Suprapubic skin (tissue), 4 donors: ENCODE data around the gene DHX16.

Experiments used
- EP300 ChIP-seq: sonication (generic); formaldehyde crosslinking; IDR thresholded peaks from one replicate; pipeline ENCODE4 v1.6.1; 2017; ENCODE audit warnings: antibody characterized with exemption
- POLR2A ChIP-seq, 2 donors: fragments of 450-650 bp; IDR thresholded peaks; one replicate each; pipeline ENCODE4 v1.6.1; 2017; ENCODE audit warnings: antibody characterized with exemption in 2 of 2, mild to moderate bottlenecking in 2 of 2, moderate library complexity in 2 of 2
- POLR2AphosphoS5 ChIP-seq, 3 donors: sonication (generic); formaldehyde crosslinking; IDR thresholded peaks; one replicate each; pipeline ENCODE4 v1.6.1; 2017; ENCODE audit warnings: antibody characterized with exemption in 3 of 3
- TF ChIP-seq, protein P1 (sequence below), 2 donors: fragments of 200-600 bp in 1 of 2; fragments of 450-650 bp in 1 of 2; sonication (generic) in 1 of 2; IDR thresholded peaks; one replicate each; pipeline ENCODE4 v1.5.1; 2016 to 2019; ENCODE audit warnings: antibody characterized with exemption in 2 of 2, mild to moderate bottlenecking in 1 of 2, moderate library complexity in 1 of 2

DNA sequence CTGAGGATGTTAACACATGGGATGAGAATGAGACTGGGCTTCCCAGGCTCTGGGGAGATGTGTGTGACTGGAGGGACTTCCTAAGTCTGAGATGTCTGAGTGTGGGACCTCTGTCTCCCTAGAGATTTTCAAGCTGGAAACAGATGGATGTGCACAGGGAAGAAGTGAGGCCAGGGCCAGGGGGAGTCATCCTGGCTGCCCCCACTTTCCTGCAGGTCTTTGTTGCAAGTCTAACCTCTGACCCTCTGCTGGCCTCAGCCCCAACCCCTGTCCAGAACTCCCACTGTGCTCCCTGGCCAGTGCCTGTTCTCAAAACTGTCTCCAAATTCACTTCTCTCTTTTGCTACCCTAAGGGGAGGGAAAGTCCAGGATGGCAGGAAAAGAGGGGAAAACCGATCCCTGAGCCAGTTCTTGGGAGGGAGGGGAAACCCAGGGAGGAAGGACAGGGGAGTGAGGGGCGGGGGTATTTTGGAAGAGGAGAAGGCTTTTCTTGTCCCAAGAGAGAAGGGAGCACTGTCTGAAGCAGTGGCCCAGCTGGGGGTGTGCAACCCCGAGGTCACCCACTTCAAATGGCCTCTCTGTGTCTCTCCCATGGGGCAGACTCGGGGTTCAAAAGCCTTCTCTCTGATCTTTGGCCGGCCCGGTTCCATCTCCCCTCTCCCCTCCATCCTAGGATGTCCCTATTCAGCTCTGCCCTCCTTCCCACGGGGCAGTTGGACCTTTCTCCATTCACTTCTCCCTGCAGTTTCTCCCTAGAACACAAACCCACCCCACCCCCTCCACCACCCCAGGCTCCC lies 10.6 kb upstream of the DHX16 start:
- TF ChIP-seq, protein P1, sequence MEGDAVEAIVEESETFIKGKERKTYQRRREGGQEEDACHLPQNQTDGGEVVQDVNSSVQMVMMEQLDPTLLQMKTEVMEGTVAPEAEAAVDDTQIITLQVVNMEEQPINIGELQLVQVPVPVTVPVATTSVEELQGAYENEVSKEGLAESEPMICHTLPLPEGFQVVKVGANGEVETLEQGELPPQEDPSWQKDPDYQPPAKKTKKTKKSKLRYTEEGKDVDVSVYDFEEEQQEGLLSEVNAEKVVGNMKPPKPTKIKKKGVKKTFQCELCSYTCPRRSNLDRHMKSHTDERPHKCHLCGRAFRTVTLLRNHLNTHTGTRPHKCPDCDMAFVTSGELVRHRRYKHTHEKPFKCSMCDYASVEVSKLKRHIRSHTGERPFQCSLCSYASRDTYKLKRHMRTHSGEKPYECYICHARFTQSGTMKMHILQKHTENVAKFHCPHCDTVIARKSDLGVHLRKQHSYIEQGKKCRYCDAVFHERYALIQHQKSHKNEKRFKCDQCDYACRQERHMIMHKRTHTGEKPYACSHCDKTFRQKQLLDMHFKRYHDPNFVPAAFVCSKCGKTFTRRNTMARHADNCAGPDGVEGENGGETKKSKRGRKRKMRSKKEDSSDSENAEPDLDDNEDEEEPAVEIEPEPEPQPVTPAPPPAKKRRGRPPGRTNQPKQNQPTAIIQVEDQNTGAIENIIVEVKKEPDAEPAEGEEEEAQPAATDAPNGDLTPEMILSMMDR (IDR thresholded peaks at IDR 0.05) = no peak
- TF ChIP-seq POLR2AphosphoS5 (IDR thresholded peaks at IDR 0.05) (no peak), EP300 (no peak), POLR2A (IDR thresholded peaks at IDR 0.05) (no peak)
